WTC11 (cell line): Measurements from ENCODE around the gene RFTN1. TPM values are rescaled to one million over a fixed set of nuclear protein-coding genes. Genes with fewer than 3 reads are reported as not detected.
A peak's percentile ranks its signal among the peaks of the same experiment; 100 is the strongest.

Experiments used
- ATAC-seq: fragments of 200-7000 bp; cut with Tn5 transposase; 2 replicates; pipeline ENCODE4 v1.10.0; 2021; ENCODE audit warnings: mild to moderate bottlenecking, moderate library complexity
- CTCF ChIA-PET: fragments of 300-600 bp; sonication (Branson Sonifier 250); formaldehyde crosslinking; loops from one replicate; lab custom pipeline; 2021; ENCODE audit warnings: antibody characterized with exemption; lab: Charles Lee
- POLR2A ChIA-PET: fragments of 350-600 bp; sonication (Branson Sonifier 250); formaldehyde crosslinking; loops from one replicate; lab custom pipeline; 2021; ENCODE audit warnings: antibody characterized with exemption; lab: Charles Lee
- DNase-seq: peaks from one replicate; pipeline ENCODE4 v3.0.0; 2021; ENCODE audit warnings: low spot score
- H3K27ac Mint-ChIP-seq: 2 replicates; pipeline ENCODE4 v1.8.0; 2021; ENCODE audit warnings: mixed read lengths
- H3K27me3 Mint-ChIP-seq: 2 replicates; pipeline ENCODE4 v1.8.0; 2021; ENCODE audit warnings: low read depth, mild to moderate bottlenecking, moderate library complexity, mixed read lengths
- H3K36me3 Mint-ChIP-seq: 2 replicates; pipeline ENCODE4 v1.8.0; 2021; ENCODE audit warnings: mixed read lengths
- H3K4me1 Mint-ChIP-seq: 2 replicates; pipeline ENCODE4 v1.8.0; 2022; ENCODE audit warnings: mixed read lengths
- H3K4me3 Mint-ChIP-seq: 2 replicates; pipeline ENCODE4 v1.8.0; 2021; ENCODE audit warnings: mild to moderate bottlenecking, moderate library complexity, mixed read lengths
- H3K9me3 Mint-ChIP-seq: 2 replicates; pipeline ENCODE4 v1.8.0; 2021; ENCODE audit warnings: mixed read lengths
- CBFB ChIP-seq: sonication (generic); formaldehyde crosslinking; IDR thresholded peaks from 2 replicates; pipeline ENCODE4 v1.8.1; 2022; ENCODE audit warnings: mild to moderate bottlenecking, low read depth, missing genetic modification reagents
- ETV6 ChIP-seq: sonication (generic); formaldehyde crosslinking; IDR thresholded peaks from 2 replicates; pipeline ENCODE4 v1.8.1; 2022; ENCODE audit warnings: mild to moderate bottlenecking, missing genetic modification reagents
- NR2C2 ChIP-seq: sonication (generic); formaldehyde crosslinking; IDR thresholded peaks from 2 replicates; pipeline ENCODE4 v1.8.0; 2022; ENCODE audit warnings: mild to moderate bottlenecking, missing genetic modification reagents
- ZNF219 ChIP-seq: sonication (generic); formaldehyde crosslinking; IDR thresholded peaks from 2 replicates; pipeline ENCODE4 v1.8.0; 2023; ENCODE audit warnings: missing genetic modification reagents, mild to moderate bottlenecking, borderline replicate concordance
- ZNF396 ChIP-seq: fragments of 250-450 bp; sonication (Bioruptor Pico); IDR thresholded peaks from 2 replicates; pipeline ENCODE4 v1.8.0; 2021; ENCODE audit warnings: mild to moderate bottlenecking, moderate library complexity, borderline replicate concordance
- total RNA-seq: library from RNA; stranded (reverse); gene quantifications from 3 replicates; pipeline ENCODE4 v1.2.3, GENCODE V29; 2021
- TF ChIP-seq, protein P1 (sequence below): sonication (generic); formaldehyde crosslinking; conservative IDR thresholded peaks from 2 replicates; pipeline ENCODE4 v1.8.1; 2023; ENCODE audit warnings: mild to moderate bottlenecking, low read depth, missing genetic modification reagents, moderate library complexity
- TF ChIP-seq, protein P2 (sequence below): fragments of 250-450 bp; sonication (Bioruptor Pico); IDR thresholded peaks from 2 replicates; pipeline ENCODE4 v1.9.0; 2021; ENCODE audit warnings: mild to moderate bottlenecking
- TF ChIP-seq, protein P3 (sequence below): sonication (generic); formaldehyde crosslinking; IDR thresholded peaks from 2 replicates; pipeline ENCODE4 v1.8.0; 2023; ENCODE audit warnings: missing genetic modification reagents, mild to moderate bottlenecking, borderline replicate concordance
- TF ChIP-seq, protein P4 (sequence below): fragments of 200-600 bp; IDR thresholded peaks from 2 replicates; pipeline ENCODE4 v1.8.0; 2022; ENCODE audit warnings: antibody characterized with exemption

RFTN1 gene
- total RNA-seq, 1 experiment from 2014 or later = 3.8 TPM

DNA sequence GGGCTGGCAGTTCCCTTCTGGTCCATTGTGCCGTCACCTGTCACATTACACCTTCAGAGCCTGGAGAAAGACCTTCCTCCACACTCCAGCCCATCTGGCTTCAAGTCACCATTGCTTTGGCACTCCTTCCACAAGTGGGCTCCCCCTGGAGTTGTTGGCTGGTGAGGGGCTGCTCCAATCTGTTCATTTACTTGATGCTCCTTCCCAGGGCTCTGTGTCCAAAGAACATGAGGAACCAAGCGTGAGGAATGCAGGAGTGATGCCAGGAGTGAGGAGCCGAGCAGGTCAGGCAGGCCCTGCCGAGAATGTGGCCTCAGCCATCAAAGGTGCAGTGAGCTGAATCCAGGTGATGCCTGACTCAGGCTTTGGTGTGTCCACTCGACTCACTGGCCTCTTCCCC, 191.3 kb downstream of the RFTN1 start (continued):
- TF ChIP-seq, protein P1, sequence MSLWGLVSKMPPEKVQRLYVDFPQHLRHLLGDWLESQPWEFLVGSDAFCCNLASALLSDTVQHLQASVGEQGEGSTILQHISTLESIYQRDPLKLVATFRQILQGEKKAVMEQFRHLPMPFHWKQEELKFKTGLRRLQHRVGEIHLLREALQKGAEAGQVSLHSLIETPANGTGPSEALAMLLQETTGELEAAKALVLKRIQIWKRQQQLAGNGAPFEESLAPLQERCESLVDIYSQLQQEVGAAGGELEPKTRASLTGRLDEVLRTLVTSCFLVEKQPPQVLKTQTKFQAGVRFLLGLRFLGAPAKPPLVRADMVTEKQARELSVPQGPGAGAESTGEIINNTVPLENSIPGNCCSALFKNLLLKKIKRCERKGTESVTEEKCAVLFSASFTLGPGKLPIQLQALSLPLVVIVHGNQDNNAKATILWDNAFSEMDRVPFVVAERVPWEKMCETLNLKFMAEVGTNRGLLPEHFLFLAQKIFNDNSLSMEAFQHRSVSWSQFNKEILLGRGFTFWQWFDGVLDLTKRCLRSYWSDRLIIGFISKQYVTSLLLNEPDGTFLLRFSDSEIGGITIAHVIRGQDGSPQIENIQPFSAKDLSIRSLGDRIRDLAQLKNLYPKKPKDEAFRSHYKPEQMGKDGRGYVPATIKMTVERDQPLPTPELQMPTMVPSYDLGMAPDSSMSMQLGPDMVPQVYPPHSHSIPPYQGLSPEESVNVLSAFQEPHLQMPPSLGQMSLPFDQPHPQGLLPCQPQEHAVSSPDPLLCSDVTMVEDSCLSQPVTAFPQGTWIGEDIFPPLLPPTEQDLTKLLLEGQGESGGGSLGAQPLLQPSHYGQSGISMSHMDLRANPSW (CRISPR knock-in tag) = no peak

DNA sequence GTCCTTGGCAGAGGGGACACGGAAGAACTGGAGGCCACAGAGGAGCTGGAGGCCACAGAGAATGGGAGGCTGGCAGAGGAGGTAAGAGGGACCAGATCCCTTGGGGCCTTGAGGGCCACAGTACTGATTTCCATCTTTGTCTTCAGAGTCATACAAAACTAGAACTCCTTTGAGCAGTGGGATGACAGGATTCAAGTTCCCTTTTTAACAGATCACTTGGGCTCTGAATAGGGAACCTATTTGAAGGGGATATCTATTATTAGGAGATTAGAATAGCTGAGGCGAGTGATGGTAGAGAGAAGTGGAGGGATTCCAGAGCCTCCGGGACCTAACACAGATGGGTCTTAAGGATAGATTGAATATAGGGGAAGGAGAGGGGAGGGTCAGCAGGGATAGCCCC, 192.8 kb downstream of the RFTN1 start:
- Mint-ChIP-seq H3K4me3 (no peak overlapping the region), H3K27ac (no peak overlapping the region), H3K4me1 (peaks cover 11% of the 10 kb centered on the region; the same call in 1 of the 2 replicates), H3K9me3 (no peaks in the 10 kb centered on the region), H3K27me3 (no peaks in the 10 kb centered on the region), H3K36me3 (peaks cover 14% of the 10 kb centered on the region)
- ChIA-PET CTCF (interaction anchor here (1.6 to 5.1 kb wide), 2 partner anchors 27 to 30 kb away, joined by 4 to 40 read pairs; no protein-coding TSS in a partner anchor), POLR2A (no interaction called here)
- ATAC-seq (no peak), DNase-seq (no peak)
- TF ChIP-seq NR2C2 (CRISPR knock-in tag) (no peak), CBFB (CRISPR knock-in tag) (no peak), ZNF219 (CRISPR knock-in tag) (no peak)

DNA sequence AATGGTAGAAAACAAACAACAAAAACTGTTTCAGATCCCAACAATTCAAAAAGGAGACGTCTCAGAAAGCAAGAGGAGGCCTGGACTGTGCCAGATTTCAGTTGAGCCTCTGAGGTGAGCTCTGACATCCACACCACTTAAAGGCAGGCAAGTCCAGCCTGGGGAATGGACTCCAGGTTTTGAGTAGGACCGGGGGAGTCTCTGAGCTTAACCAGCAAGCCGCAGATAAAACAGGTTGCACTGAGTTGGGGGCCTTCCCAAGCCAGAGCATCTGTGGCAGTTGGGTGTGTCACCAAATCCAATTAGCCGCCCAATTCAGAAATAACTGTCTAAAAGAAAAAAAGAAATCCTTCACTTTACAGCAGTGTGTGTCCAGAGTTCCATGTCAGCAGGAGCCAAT, 193.8 kb downstream of the RFTN1 start:
- no peak for ATAC-seq
- CTCF ChIA-PET = interaction anchor here (0.6 to 5.1 kb wide), 3 partner anchors 28 to 56 kb away, joined by 3 to 40 read pairs (median 4); no protein-coding TSS in a partner anchor
- TF ChIP-seq ETV6 (CRISPR knock-in tag) (no peak), ZNF396 (CRISPR knock-in tag) (no peak)
- TF ChIP-seq, protein P2, sequence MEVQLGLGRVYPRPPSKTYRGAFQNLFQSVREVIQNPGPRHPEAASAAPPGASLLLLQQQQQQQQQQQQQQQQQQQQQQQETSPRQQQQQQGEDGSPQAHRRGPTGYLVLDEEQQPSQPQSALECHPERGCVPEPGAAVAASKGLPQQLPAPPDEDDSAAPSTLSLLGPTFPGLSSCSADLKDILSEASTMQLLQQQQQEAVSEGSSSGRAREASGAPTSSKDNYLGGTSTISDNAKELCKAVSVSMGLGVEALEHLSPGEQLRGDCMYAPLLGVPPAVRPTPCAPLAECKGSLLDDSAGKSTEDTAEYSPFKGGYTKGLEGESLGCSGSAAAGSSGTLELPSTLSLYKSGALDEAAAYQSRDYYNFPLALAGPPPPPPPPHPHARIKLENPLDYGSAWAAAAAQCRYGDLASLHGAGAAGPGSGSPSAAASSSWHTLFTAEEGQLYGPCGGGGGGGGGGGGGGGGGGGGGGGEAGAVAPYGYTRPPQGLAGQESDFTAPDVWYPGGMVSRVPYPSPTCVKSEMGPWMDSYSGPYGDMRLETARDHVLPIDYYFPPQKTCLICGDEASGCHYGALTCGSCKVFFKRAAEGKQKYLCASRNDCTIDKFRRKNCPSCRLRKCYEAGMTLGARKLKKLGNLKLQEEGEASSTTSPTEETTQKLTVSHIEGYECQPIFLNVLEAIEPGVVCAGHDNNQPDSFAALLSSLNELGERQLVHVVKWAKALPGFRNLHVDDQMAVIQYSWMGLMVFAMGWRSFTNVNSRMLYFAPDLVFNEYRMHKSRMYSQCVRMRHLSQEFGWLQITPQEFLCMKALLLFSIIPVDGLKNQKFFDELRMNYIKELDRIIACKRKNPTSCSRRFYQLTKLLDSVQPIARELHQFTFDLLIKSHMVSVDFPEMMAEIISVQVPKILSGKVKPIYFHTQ (CRISPR knock-in tag) = 0 out of 2 replicates have a peak, but pooled peaks have one; percentile 27
- H3K36me3 Mint-ChIP-seq = peaks cover 16% of the 10 kb centered on the region
- POLR2A ChIA-PET = interaction anchor here (0.6 kb wide), 1 partner anchor 18 kb away, joined by 3 read pairs; no protein-coding TSS in a partner anchor
- H3K9me3 Mint-ChIP-seq = no peaks in the 10 kb centered on the region
- no peak overlapping the region for H3K4me3 Mint-ChIP-seq
- H3K27me3 Mint-ChIP-seq = no peaks in the 10 kb centered on the region
- no peak for DNase-seq
- H3K4me1 Mint-ChIP-seq = peaks cover 11% of the 10 kb centered on the region; the same call in 1 of the 2 replicates
- H3K27ac Mint-ChIP-seq = peak overlapping the region; percentile 81

DNA sequence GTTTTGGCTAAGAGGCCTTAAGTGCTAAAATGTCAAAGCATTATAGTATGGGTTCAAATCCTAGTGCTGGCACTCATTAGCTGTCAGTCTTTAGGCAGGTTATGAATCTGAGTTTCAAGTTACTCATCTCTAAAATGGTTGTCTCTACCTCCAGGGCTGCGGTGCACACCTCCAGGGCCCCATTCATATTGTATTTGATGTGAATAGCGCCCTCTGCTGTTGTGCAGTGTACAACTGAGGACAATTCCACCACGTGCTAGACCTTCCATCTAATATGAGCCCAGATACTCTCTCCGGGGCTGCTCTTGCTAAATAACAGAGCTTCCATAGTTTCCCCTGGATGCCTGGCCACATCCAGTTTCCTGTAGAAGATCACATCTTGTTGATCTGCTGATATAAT, 194.2 kb downstream of the RFTN1 start:
- CTCF ChIA-PET = interaction anchor here (0.6 to 5.1 kb wide), 4 partner anchors 29 to 197 kb away, joined by 3 to 40 read pairs (median 4); no protein-coding TSS in a partner anchor
- DNase-seq = peak; percentile 67
- peaks cover 16% of the 10 kb centered on the region for H3K36me3 Mint-ChIP-seq
- no peaks in the 10 kb centered on the region for H3K27me3 Mint-ChIP-seq
- peaks cover 11% of the 10 kb centered on the region; the same call in 1 of the 2 replicates for H3K4me1 Mint-ChIP-seq
- peak; percentile 92 for ATAC-seq
- TF ChIP-seq, protein P3, sequence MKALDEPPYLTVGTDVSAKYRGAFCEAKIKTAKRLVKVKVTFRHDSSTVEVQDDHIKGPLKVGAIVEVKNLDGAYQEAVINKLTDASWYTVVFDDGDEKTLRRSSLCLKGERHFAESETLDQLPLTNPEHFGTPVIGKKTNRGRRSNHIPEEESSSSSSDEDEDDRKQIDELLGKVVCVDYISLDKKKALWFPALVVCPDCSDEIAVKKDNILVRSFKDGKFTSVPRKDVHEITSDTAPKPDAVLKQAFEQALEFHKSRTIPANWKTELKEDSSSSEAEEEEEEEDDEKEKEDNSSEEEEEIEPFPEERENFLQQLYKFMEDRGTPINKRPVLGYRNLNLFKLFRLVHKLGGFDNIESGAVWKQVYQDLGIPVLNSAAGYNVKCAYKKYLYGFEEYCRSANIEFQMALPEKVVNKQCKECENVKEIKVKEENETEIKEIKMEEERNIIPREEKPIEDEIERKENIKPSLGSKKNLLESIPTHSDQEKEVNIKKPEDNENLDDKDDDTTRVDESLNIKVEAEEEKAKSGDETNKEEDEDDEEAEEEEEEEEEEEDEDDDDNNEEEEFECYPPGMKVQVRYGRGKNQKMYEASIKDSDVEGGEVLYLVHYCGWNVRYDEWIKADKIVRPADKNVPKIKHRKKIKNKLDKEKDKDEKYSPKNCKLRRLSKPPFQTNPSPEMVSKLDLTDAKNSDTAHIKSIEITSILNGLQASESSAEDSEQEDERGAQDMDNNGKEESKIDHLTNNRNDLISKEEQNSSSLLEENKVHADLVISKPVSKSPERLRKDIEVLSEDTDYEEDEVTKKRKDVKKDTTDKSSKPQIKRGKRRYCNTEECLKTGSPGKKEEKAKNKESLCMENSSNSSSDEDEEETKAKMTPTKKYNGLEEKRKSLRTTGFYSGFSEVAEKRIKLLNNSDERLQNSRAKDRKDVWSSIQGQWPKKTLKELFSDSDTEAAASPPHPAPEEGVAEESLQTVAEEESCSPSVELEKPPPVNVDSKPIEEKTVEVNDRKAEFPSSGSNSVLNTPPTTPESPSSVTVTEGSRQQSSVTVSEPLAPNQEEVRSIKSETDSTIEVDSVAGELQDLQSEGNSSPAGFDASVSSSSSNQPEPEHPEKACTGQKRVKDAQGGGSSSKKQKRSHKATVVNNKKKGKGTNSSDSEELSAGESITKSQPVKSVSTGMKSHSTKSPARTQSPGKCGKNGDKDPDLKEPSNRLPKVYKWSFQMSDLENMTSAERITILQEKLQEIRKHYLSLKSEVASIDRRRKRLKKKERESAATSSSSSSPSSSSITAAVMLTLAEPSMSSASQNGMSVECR (CRISPR knock-in tag) = no peak
- TF ChIP-seq, protein P4, sequence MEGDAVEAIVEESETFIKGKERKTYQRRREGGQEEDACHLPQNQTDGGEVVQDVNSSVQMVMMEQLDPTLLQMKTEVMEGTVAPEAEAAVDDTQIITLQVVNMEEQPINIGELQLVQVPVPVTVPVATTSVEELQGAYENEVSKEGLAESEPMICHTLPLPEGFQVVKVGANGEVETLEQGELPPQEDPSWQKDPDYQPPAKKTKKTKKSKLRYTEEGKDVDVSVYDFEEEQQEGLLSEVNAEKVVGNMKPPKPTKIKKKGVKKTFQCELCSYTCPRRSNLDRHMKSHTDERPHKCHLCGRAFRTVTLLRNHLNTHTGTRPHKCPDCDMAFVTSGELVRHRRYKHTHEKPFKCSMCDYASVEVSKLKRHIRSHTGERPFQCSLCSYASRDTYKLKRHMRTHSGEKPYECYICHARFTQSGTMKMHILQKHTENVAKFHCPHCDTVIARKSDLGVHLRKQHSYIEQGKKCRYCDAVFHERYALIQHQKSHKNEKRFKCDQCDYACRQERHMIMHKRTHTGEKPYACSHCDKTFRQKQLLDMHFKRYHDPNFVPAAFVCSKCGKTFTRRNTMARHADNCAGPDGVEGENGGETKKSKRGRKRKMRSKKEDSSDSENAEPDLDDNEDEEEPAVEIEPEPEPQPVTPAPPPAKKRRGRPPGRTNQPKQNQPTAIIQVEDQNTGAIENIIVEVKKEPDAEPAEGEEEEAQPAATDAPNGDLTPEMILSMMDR = peak; percentile 77
- H3K4me3 Mint-ChIP-seq = no peak overlapping the region
- H3K9me3 Mint-ChIP-seq = no peaks in the 10 kb centered on the region
- peak overlapping the region; percentile 81 for H3K27ac Mint-ChIP-seq
- POLR2A ChIA-PET = no interaction called here
